NCI-H1417 (cell line): Measurements from ENCODE around the gene PLET1.

Experiments
- DNase-seq, 3 experiments: peaks; one replicate each; lab custom pipeline; 2025; lab: John Stamatoyannopoulos, UW

Gene PLET1, protein sequence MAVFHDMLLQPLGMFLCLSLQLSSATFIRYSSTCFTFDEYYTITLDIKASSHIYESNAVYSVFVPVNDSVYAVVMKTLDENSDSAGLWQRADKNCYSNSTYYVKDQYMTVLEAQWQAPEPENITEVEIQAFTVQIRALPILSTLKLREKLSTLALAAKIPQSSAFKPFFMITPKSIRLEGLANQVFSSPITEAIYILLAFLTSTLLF

DNA sequence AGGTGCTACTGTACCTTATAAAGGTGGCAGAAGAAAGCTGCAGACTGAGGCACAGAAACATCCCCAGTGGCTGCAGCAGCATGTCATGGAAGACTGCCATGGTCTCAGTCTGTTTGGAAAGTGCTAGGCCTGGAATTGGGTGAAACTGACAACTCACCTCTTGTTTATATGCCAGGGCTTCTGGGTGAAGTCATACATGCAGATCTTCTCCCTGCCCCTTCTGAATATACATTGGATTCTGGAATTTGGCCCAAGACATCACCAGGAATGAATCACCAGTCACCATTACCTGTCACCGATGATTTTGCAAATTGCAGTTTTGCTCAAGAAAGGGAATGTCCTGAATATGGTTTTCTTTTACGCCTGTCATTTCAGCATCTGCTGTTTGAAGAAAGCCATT is at the start of gene PLET1:
PLET1 (minus strand) TSS at position 371 of the 400 bp plus-strand sequence; CDS start at position 100, 271 bp downstream.
- DNase-seq: no peak

DNA sequence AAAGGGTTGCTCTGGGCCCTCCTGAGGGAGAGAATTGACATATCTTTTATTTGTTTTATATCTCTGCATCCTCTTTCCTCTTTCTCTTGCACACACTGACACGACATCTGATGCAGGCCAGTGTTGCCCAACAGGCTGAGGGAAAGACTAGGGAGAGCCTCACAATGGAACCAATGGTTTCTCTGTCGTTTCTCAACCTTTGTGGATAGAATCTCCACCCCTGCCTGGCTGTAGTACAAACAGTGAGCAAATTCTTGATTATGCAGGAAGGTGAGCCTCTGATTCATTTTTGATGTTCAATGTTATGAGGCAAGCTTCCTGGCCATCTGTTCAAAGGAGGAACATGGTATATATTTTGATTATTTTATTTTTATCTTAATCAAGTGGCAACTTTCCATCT is 49.8 kb upstream of the PLET1 start:
- no peak for DNase-seq

DNA sequence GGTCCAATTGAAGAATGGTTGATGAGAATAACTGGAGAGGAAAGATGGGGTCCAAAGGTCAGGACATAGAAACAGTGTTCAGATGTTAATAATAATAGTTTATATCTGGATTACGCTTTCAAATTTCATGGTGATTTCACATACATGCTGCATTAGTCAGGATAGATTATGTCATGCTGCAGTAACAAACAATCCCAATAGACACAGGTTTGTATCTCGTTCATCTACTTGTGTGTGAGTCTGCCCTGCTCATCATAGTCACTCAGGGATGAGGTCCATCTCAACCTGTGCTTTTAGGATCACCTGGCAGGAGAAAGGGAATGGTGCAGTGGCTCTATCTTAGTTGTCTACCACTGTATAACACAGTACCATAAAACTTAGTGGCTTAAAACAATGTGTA is 48.0 kb upstream of the PLET1 start:
- DNase-seq: no peak

DNA sequence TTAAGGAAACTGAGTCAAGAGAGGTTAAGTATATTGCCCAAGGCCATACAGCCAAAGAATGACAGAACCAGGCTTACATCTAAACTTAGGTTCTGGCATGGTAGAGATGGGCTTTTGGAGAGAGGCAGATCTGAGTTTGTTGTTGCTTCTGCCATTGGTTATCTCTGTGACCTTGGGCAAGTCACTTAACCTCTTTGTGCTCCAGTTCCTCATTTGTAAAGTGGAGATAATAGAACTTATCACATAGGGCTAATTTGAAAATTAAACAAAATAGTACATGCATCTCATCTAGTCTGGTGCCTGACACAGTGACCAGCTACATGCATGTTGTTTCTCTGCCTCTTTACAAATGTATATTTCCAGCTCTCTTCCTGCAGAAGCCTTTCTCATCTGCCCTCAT is 47.0 kb upstream of the PLET1 start:
- no peak for DNase-seq

DNA sequence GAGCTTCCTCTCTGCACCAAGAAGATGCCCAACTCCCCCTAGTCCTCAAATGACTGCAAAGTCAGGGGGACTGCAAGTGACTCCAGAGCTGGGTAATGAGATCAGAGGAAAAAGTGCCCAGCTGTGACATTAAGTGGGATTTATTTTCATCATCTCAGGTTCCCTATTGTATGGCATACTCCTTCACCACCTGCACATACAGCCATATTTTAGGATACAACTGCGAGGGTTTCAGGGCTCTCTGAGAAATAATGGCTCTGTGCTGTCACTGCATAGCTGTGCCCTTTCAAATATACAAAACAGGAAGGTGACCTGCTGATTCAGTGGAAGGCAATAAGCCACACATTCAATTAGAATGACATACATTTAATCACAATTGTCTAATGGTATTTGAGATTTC is 45.6 kb upstream of the PLET1 start:
- DNase-seq: peak; percentile 48 to 87 (median 51)

DNA sequence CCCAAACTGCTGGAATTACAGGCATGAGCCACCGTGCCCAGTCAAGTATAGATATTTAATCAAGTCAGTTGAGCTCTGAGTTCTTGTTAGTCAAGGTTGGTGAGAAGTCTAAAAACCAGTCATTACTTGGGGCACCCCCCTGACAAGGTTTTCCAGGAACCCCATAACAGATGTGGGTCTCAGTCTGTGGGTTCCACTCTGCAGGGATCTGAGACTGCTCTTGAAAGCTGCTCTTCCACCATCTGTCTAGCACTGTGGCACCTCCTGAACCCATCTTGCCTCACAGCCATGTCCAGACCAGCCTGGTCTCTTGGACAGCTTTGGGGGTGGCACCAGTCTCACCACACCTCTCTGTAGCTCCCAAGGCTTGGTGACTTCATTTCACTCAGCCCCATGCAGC is 44.3 kb upstream of the PLET1 start:
- no peak for DNase-seq

- DNase-seq: no peak
These were observed 43.0 kb upstream of the PLET1 start for GRCh38 chr11:112303616-112304015.

DNA sequence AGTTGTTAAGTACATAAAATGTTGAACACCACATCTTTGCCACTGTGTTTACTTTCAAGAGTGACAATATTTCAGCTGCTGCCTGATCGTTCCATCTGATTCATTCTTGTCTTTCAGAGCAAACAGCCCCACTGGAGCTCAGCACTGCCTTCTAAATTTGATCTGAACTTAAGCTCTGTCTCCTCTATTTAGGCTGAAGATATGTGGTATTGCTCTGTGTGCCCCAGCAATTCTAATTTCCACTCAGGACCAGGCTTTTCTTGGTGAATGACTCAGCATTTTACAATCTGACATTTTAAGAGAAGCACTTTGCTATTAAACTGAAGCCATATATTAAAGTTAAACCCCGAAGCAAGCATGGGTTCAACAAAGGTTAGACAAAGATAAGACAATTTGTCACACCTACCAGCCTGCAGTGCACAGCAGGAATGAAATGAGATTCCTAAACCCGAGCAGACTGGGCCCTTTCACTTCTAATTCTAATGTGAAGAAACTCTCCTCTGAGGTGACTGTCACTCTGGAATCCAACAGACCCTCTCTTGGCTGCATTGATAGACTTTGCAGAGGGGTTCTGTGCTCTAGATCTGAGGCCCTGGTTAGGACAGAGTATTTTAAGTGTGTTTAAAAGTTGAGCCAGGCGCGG is 41.7 kb upstream of the PLET1 start:
- peak in 2 of 3 experiments; percentile 21 to 69 for DNase-seq

GRCh38 chr11:112300094-112300786 is 39.6 kb upstream of the PLET1 start:
- no peak for DNase-seq

DNA sequence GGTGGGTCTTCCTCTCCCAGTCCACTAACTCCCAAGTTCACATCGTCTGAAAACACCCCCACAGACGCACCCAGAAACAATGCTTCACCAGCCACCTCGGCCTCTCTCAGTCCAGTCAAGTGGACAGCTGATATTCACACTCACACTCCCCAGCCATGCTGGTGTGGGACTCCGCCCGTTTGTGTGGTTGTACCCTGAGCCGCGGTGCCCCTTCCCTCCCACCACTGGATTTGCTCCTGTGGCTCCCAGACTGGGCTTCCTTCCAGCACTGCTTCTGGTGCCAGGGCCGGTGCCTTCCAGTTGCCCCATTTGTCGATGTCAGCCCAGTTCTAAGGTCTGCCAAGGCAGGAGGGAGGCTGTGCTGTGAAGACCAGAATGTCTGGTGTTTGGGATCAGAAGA is 37.9 kb upstream of the PLET1 start:
- DNase-seq: no peak

- DNase-seq: no peak
These were observed 36.7 kb upstream of the PLET1 start for GRCh38 chr11:112297248-112297866.

- DNase-seq: no peak
These were observed 35.4 kb upstream of the PLET1 start for GRCh38 chr11:112296044-112296443.

- DNase-seq: no peak
These were observed 34.2 kb upstream of the PLET1 start for GRCh38 chr11:112294688-112295340.

- no peak for DNase-seq
These were observed 33.0 kb upstream of the PLET1 start for GRCh38 chr11:112293614-112294013.

- no peak for DNase-seq
These were observed 32.2 kb upstream of the PLET1 start for GRCh38 chr11:112292785-112293407.

DNA sequence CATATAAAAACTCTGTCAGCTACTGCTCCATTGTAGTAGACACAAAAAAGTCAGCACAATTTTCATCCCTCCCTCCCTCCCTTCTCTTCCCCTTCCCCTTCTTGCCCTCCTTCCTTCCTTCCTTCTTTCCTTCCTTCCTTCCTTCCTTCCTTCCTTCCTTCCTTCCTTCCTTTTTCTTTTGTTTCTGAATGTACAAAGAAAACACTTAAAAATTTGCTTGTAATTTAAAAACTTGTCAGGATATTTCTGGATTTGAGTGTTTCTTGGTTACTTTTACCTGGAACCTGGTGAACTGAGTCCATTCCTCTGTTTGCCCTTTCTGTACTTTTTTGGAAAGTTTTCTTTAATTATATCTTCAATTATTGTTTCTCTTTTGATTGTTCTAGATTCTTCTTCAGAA is 31.5 kb upstream of the PLET1 start:
- no peak for DNase-seq

- no peak for DNase-seq
These were observed 30.5 kb upstream of the PLET1 start for GRCh38 chr11:112291191-112291590.

DNA sequence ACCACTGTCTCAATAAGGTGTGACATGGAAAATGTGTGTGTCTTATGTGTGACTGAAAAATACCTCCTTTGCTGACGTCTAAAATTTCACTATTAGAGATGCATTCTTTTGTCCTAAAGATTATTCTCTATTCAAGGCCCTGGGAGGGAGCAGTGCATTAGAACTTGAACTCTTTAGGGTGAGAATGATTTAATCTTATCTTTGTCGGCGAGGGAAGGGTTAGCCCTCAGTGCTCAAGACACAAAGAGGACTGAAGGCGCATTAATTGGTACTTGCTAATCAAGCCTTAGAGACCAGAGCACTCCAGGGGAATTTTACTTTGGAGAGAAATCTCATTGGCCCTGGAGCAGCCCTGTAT is 29.8 kb upstream of the PLET1 start:
- DNase-seq: no peak

- peak; percentile 55 to 81 (median 76) for DNase-seq
These were observed 29.2 kb upstream of the PLET1 start for GRCh38 chr11:112289588-112290492.

- no peak for DNase-seq
These were observed 27.4 kb upstream of the PLET1 start for GRCh38 chr11:112288021-112288420.

DNA sequence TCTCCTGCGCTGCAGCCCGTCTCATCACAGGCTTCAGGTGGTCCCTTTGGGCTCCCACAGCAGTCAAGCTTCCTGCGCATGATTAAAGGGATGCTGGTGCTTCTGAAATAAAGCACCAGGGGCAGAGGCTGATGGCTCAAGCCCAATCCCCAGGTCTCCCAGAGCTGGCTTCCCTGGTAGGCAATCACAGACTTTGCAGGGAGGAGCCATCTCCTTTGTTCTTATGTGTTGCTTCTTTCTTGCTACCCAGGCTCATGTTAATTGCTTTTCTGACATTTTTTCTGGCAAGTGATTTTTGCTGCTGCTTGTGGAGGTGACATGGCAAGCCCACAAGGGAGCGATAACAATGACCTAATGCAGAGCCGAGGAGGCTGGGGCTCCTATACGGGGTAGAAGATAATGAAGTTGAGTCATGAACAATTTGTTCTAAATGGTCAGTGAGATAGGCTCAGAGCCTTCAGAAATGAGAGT is 25.2 kb upstream of the PLET1 start:
- DNase-seq: no peak
